Measurements from ENCODE around the gene MYOZ3.

DNA sequence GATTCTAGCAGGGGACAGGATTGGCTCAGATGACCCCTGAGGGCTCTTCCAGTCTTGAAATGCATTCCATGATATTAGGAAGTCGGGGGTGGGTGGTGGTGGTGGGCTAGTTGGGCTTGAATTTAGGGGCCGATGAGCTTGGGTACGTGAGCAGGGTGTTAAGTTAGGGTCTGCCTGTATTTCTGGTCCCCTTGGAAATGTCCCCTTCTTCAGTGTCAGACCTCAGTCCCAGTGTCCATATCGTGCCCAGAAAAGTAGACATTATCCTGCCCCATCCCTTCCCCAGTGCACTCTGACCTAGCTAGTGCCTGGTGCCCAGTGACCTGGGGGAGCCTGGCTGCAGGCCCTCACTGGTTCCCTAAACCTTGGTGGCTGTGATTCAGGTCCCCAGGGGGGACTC is 2.9 kb upstream of the MYOZ3 start:
- TF ChIP-seq, protein P1, sequence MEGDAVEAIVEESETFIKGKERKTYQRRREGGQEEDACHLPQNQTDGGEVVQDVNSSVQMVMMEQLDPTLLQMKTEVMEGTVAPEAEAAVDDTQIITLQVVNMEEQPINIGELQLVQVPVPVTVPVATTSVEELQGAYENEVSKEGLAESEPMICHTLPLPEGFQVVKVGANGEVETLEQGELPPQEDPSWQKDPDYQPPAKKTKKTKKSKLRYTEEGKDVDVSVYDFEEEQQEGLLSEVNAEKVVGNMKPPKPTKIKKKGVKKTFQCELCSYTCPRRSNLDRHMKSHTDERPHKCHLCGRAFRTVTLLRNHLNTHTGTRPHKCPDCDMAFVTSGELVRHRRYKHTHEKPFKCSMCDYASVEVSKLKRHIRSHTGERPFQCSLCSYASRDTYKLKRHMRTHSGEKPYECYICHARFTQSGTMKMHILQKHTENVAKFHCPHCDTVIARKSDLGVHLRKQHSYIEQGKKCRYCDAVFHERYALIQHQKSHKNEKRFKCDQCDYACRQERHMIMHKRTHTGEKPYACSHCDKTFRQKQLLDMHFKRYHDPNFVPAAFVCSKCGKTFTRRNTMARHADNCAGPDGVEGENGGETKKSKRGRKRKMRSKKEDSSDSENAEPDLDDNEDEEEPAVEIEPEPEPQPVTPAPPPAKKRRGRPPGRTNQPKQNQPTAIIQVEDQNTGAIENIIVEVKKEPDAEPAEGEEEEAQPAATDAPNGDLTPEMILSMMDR (IDR thresholded peaks at IDR 0.05), result no peak
- TF ChIP-seq POLR2A (IDR thresholded peaks at IDR 0.05), result no peak
